Gastrocnemius medialis (tissue), 4 donors: ENCODE results near the gene STAG1. TPM values are rescaled to one million over a fixed set of nuclear protein-coding genes. Genes with fewer than 3 reads are reported as not detected.

Source experiments
- ATAC-seq, 2 donors: fragments of 150-250 bp; one replicate each; pipeline ENCODE4 v1.9.1; 2016
- DNase-seq, 2 donors: peaks; one replicate each; pipeline ENCODE4 v3.0.0-alpha.2; 2019
- H3K27ac ChIP-seq, 4 donors: fragments of 200-600 bp; sonication (generic); 1 replicate in 1 of 4; 2 replicates in 3 of 4; pipeline ENCODE4 v1.5.1; 2016 to 2018; ENCODE audit warnings: mild to moderate bottlenecking in 2 of 4, moderate library complexity in 1 of 4
- H3K27me3 ChIP-seq, 3 donors: fragments of 200-600 bp; sonication (generic) in 2 of 3; 1 replicate in 1 of 3; 2 replicates in 2 of 3; pipeline versions ENCODE4 v1.5.1 to v1.6.0; 2016 to 2019; ENCODE audit warnings: mild to moderate bottlenecking in 1 of 3, moderate library complexity in 1 of 3
- H3K36me3 ChIP-seq, 2 donors: fragments of 200-600 bp; sonication (generic) in 1 of 2; one replicate each; pipeline ENCODE4 v1.5.1; 2017 to 2018
- H3K4me1 ChIP-seq, 2 donors: fragments of 200-600 bp; sonication (generic) in 1 of 2; one replicate each; pipeline ENCODE4 v1.5.1; 2016 to 2017; ENCODE audit warnings: mild to moderate bottlenecking in 2 of 2
- H3K4me3 ChIP-seq, 4 donors: fragments of 200-600 bp; sonication (generic) in 3 of 4; 1 replicate in 1 of 4; 2 replicates in 3 of 4; pipeline ENCODE4 v1.5.1; 2016 to 2019; ENCODE audit warnings: mild to moderate bottlenecking in 2 of 4
- H3K9me3 ChIP-seq, 3 donors: fragments of 200-600 bp; sonication (generic) in 2 of 3; 1 replicate in 1 of 3; 2 replicates in 2 of 3; pipeline ENCODE4 v1.5.1; 2016 to 2019
- CTCF ChIP-seq, 5 experiments: fragments of 450-650 bp in 3 of 5; fragments of 200-600 bp in 2 of 5; sonication (generic) in 2 of 5; IDR thresholded peaks in 4 of 5; conservative IDR thresholded peaks in 1 of 5; 1 replicate in 4 of 5; 2 replicates in 1 of 5; pipeline ENCODE4 v1.5.1; 2016 to 2019; ENCODE audit warnings: antibody characterized with exemption in 5 of 5, mild to moderate bottlenecking in 3 of 5, moderate library complexity in 3 of 5
- POLR2A ChIP-seq, 2 donors: fragments of 450-650 bp; IDR thresholded peaks; one replicate each; pipeline ENCODE4 v1.6.1; 2017; ENCODE audit warnings: antibody characterized with exemption in 2 of 2, mild to moderate bottlenecking in 2 of 2, moderate library complexity in 2 of 2
- in situ Hi-C, 4 donors: fragments of 200-750 bp; cut with MboI; loops; one replicate each; pipeline versions ENCODE4 v1.15.0 to v1.8.0; 2017; ENCODE audit warnings: low sequenced_read_pairs in 4 of 4
- intact Hi-C: fragments of 100-400 bp; cut with DNase I; formaldehyde crosslinking; loops from one replicate; pipeline ENCODE4 v1.15.1; 2023; ENCODE audit warnings: low total_unique reads
- total RNA-seq, 4 donors: library from RNA; depleted of rRNA; stranded (reverse); fragments of >200 nt; gene quantifications; one replicate each; pipeline versions ENCODE4 v1.1.0 to v1.2.3, GENCODE V29; 2016

STAG1 gene
- total RNA-seq, 4 donors from 2014 or later, result 22.2 to 26.2 (median 23.7) TPM

GRCh38 chr3:136291302-136291701, 460.9 kb downstream of the STAG1 start:
- H3K36me3 ChIP-seq, result peaks cover 0 to 28% of the 10 kb centered on the region in 2 donors
- no peak for TF ChIP-seq POLR2A (IDR thresholded peaks at IDR 0.05)
- no peak for TF ChIP-seq CTCF (IDR thresholded peaks at IDR 0.05 in 4 of 5, conservative IDR thresholded peaks at IDR 0.05 in 1 of 5)

More at GRCh38 chr3:136291302-136291701, 460.9 kb downstream of the STAG1 start:
- intact Hi-C loops (no loop called here), in situ Hi-C loops (no loop called here)
- H3K27me3 ChIP-seq, result no peaks in the 10 kb centered on the region
- no peak overlapping the region for H3K27ac ChIP-seq
- no peak for DNase-seq
- H3K4me1 ChIP-seq, result no peaks in the 10 kb centered on the region
- H3K4me3 ChIP-seq, result no peak overlapping the region
- no peaks in the 10 kb centered on the region for H3K9me3 ChIP-seq
- no peak for ATAC-seq

Other genes starting within 250 kb of the STAG1 start
- gene SLC35G2, start 66.7 kb upstream of the STAG1 start, total RNA-seq, result 1 to 10 TPM in 3 of 4 donors, under 1 TPM in 1; 1.00 to 3.2 (median 1.9) TPM
- 10 to 100 TPM; 23.5 to 36.6 (median 27.0) TPM for gene NCK1, start 109.8 kb upstream of the STAG1 start, total RNA-seq
- under 1 TPM; 0.38 to 0.63 (median 0.52) TPM for gene IL20RB, start 205.6 kb upstream of the STAG1 start, total RNA-seq